Measurements from ENCODE around the gene KIDINS220. TPM values are rescaled to one million over a fixed set of nuclear protein-coding genes. Genes with fewer than 3 reads are reported as not detected.

KIDINS220 gene
- total and polyA plus RNA-seq, 9 donors, result 39.9 to 70.0 (median 53.5) TPM

DNA sequence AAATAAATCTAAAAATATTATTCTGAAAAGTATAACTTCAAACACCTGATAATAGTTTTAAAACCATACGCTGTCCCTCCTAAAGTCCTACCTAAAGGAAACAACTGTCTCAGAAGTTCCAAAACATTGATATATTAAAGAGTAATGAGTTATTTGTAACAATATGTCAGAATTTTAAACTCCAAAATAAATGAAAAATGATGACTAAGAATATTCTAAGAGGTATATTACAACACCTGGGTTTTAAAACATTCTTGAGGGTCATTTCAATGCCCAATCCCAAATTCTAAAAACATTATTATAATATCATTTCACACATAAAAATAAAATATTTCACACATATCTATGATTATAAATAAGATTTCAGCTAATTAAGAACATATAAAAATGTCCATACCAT lies 20.2 kb downstream of the KIDINS220 start:
- no CpG with 5 or more reads among the region's 1 CpG for WGBS (ENCODE audit: insufficient coverage)

DNA sequence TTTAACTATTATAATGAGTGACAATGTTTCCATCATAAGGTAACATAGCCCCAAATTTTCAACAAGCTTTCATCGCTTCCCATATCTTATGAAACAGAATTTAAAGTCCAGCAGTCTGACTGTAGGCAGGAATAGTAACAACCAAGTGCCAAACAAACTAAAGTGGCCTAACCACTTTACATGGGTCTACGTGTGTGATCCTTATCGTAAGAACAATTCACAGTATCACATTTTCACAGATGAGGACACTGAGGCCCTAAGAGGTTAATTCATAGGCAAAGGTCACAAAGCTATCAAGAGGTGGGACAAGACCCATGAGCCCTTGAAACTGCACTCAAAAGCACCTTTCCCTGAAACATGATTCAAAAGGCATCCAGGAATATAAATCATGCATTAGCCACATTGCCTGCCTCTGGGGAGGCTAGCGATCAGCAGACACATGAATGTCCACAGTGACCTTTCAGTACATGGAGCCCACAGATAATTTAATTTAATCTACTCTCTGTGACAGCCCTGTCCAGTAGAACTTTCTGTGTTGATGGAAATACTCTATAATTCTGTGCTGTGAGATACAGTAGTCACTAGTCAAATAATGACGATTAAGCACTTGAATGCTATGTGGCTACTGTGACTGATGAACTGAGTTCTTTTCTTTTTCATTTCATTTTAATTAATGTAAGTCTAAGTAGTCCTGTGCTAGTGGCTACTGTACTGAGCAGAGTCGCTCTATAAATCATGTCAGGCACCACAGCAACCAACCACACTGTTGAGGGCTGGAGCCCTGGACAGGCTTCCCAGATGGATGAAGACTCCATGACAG lies 30.3 kb downstream of the KIDINS220 start:
- WGBS (ENCODE audit: insufficient coverage), result 100% methylated on average over 1 of the region's 6 CpGs
- H3K9me3 ChIP-seq (replicated peaks; ENCODE audit: control insufficient read depth, low read depth, low read length), result no peaks in the 10 kb centered on the region
- no peaks in the 10 kb centered on the region for H3K27me3 ChIP-seq (ENCODE audit: control insufficient read depth, insufficient read depth, low read length)
- H3K4me3 ChIP-seq (ENCODE audit: low read length), result no peak overlapping the region
- no peak for DNase-seq
- peaks cover 48% of the 10 kb centered on the region for H3K36me3 ChIP-seq (ENCODE audit: control insufficient read depth, insufficient read depth, low read length)
- no peak overlapping the region for H3K27ac ChIP-seq (ENCODE audit: low read length)
- H3K4me1 ChIP-seq (ENCODE audit: control insufficient read depth, insufficient read depth, low read length), result peaks cover 11% of the 10 kb centered on the region

More for the DNA sequence above, 20.2 kb downstream of the KIDINS220 start:
- H3K27me3 ChIP-seq (ENCODE audit: control insufficient read depth, insufficient read depth, low read length), result no peaks in the 10 kb centered on the region
- peaks cover 6% of the 10 kb centered on the region for H3K36me3 ChIP-seq (ENCODE audit: control insufficient read depth, insufficient read depth, low read length)
- H3K4me3 ChIP-seq (ENCODE audit: low read length), result no peak overlapping the region
- H3K27ac ChIP-seq (ENCODE audit: low read length), result no peak overlapping the region
- no peak for DNase-seq
- H3K9me3 ChIP-seq (replicated peaks; ENCODE audit: control insufficient read depth, low read depth, low read length), result no peaks in the 10 kb centered on the region
- H3K4me1 ChIP-seq (ENCODE audit: control insufficient read depth, insufficient read depth, low read length), result peaks cover 3% of the 10 kb centered on the region

DNA sequence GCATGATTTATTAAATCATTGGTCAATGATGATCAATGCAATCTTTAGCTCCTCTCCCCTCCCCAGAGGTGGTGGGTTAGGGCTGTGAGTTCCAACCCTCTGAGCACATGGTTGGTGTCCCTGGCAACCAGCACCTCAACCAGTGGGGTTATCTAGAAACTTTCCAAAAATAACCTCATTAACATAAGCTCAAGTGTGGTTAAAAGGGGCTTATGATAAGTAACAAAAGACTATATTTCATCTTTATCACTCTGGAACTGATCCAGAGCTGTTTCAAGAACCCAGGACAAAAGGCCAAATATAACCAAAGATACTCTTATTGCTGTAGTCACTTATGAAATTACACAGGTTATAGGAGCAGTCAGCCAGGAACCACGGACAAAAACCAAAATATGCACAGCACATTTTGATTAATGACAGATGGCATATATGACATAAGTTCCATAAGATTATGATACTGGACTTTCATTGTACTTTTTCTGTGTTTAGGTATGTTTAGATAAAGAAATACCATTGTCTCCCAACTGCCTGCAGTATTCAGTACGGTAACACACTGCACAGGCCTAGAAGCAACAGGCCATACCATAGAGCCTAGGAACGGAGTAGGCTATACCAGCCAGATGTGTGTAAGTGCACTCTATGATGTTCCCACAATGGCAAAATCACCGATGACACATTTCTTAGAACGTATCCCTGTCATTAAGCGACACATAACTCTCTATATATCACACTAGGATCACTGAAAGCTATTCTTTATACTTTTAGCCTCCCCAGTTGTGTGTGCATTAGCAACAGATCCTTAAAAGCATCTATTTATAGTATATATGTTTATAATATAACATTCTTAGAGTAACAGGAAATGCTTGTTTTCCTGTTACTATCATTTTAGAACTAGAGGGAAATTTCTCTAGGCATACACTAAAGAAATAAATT lies 31.9 kb downstream of the KIDINS220 start:
- H3K27ac ChIP-seq (ENCODE audit: low read length), result peak overlapping the region; percentile 51
- peaks cover 50% of the 10 kb centered on the region for H3K36me3 ChIP-seq (ENCODE audit: control insufficient read depth, insufficient read depth, low read length)
- no peaks in the 10 kb centered on the region for H3K27me3 ChIP-seq (ENCODE audit: control insufficient read depth, insufficient read depth, low read length)
- no peak for DNase-seq
- no peak overlapping the region for H3K4me3 ChIP-seq (ENCODE audit: low read length)
- WGBS (ENCODE audit: insufficient coverage), result 83% methylated on average over 1 of the region's 6 CpGs
- no peaks in the 10 kb centered on the region for H3K9me3 ChIP-seq (replicated peaks; ENCODE audit: control insufficient read depth, low read depth, low read length)
- peaks cover 11% of the 10 kb centered on the region for H3K4me1 ChIP-seq (ENCODE audit: control insufficient read depth, insufficient read depth, low read length)

DNA sequence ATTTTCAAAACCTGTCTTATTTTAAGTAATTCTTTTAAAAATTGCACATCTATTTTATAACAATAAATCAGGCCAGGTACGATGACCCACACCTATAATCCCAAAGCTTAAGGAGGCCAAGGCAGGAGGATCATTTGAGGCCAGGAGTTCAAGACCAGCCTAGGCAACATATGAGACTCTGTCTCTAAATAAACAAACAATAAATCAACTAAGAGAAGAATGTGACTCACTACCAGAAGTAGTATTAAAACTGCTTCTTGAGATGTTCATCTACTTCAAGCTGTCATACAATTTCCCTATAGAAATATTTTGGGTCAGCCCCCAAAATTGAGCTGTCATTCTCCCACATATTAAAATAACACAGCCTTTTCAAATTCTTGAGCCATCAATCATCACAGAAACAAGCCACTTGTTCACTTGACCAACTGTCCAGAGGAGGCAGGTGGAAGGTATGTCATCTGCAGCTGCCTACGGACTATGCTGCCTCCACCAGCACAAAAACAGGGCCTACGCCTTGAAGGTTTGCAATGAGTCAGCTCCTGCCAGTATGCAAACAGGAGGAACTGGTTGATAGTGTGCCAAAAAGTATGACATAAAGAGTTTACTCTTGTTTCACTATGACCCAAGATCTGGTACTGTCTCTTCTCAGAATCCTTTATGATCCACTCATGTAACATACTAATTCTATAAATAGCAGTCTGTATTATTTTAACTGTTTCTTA lies 33.6 kb downstream of the KIDINS220 start:
- Histone ChIP-seq H3K4me3 (ENCODE audit: low read length) (no peak overlapping the region), H3K36me3 (ENCODE audit: control insufficient read depth, insufficient read depth, low read length) (peaks cover 44% of the 10 kb centered on the region), H3K27me3 (ENCODE audit: control insufficient read depth, insufficient read depth, low read length) (no peaks in the 10 kb centered on the region), H3K27ac (ENCODE audit: low read length) (peak overlapping the region; percentile 25), H3K9me3 (replicated peaks; ENCODE audit: control insufficient read depth, low read depth, low read length) (no peaks in the 10 kb centered on the region), H3K4me1 (ENCODE audit: control insufficient read depth, insufficient read depth, low read length) (peaks cover 11% of the 10 kb centered on the region)
- WGBS (ENCODE audit: insufficient coverage), result no CpG with 5 or more reads among the region's 3 CpGs
- DNase-seq, result peak; percentile 60

DNA sequence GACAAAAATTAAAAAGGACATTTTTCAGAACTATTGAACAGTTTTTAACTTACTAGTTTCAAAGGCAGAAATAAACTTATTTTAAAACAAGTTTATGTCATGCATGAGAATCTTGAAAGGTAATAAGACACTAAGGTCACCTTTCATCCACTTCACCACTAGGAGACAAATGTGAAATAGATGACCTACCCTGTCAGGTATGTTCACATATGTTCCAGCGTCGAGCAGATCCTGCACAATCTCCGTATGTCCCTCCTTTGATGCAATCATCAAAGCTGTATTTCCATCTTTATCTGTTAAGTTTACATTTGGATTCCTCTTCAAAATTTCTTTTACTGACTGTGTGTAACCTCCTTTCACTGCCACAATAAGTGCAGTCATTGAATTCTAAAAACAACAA lies 34.7 kb downstream of the KIDINS220 start:
- Histone ChIP-seq H3K4me3 (ENCODE audit: low read length) (no peak overlapping the region), H3K9me3 (replicated peaks; ENCODE audit: control insufficient read depth, low read depth, low read length) (no peaks in the 10 kb centered on the region), H3K27me3 (ENCODE audit: control insufficient read depth, insufficient read depth, low read length) (no peaks in the 10 kb centered on the region), H3K27ac (ENCODE audit: low read length) (no peak overlapping the region), H3K36me3 (ENCODE audit: control insufficient read depth, insufficient read depth, low read length) (peaks cover 44% of the 10 kb centered on the region), H3K4me1 (ENCODE audit: control insufficient read depth, insufficient read depth, low read length) (peaks cover 11% of the 10 kb centered on the region)
- DNase-seq, result no peak
- no CpG with 5 or more reads among the region's 3 CpGs for WGBS (ENCODE audit: insufficient coverage)

GRCh38 chr2:8800821-8801220 lies 36.6 kb downstream of the KIDINS220 start:
- no peaks in the 10 kb centered on the region for H3K9me3 ChIP-seq (replicated peaks; ENCODE audit: control insufficient read depth, low read depth, low read length)
- H3K36me3 ChIP-seq (ENCODE audit: control insufficient read depth, insufficient read depth, low read length), result peaks cover 47% of the 10 kb centered on the region
- H3K27me3 ChIP-seq (ENCODE audit: control insufficient read depth, insufficient read depth, low read length), result no peaks in the 10 kb centered on the region
- no peak for DNase-seq
- H3K4me3 ChIP-seq (ENCODE audit: low read length), result no peak overlapping the region
- H3K4me1 ChIP-seq (ENCODE audit: control insufficient read depth, insufficient read depth, low read length), result peaks cover 11% of the 10 kb centered on the region
- H3K27ac ChIP-seq (ENCODE audit: low read length), result no peak overlapping the region
- WGBS (ENCODE audit: insufficient coverage), result 80% methylated on average over 1 of the region's 4 CpGs

DNA sequence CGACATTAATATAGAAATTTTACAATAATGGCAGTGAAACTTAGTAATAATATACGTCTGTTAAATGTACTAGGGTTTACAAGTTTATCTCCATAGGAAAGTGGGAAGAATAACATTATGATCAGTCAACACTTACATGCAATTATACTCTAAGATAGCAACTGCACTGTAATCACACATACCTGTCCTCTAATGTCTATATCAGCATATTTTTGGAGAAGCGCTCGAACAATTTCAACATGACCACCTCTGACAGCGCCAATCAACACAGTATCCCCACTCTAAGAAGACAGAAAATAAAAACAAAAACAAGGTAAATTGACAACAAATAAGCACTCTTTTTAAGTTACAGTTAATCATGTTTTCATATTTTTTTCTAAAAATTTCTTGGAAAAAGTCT lies 37.2 kb downstream of the KIDINS220 start:
- peaks cover 9% of the 10 kb centered on the region for H3K4me1 ChIP-seq (ENCODE audit: control insufficient read depth, insufficient read depth, low read length)
- H3K36me3 ChIP-seq (ENCODE audit: control insufficient read depth, insufficient read depth, low read length), result peaks cover 45% of the 10 kb centered on the region
- no peak overlapping the region for H3K4me3 ChIP-seq (ENCODE audit: low read length)
- no peak overlapping the region for H3K27ac ChIP-seq (ENCODE audit: low read length)
- no peak for DNase-seq
- no peaks in the 10 kb centered on the region for H3K27me3 ChIP-seq (ENCODE audit: control insufficient read depth, insufficient read depth, low read length)
- no peaks in the 10 kb centered on the region for H3K9me3 ChIP-seq (replicated peaks; ENCODE audit: control insufficient read depth, low read depth, low read length)
- 100% methylated on average over 2 of the region's 5 CpGs for WGBS (ENCODE audit: insufficient coverage)

- 89% methylated on average over 2 of the region's 2 CpGs for WGBS (ENCODE audit: insufficient coverage)
- no peak for DNase-seq
- Histone ChIP-seq H3K27ac (ENCODE audit: low read length) (no peak overlapping the region), H3K27me3 (ENCODE audit: control insufficient read depth, insufficient read depth, low read length) (no peaks in the 10 kb centered on the region), H3K4me3 (ENCODE audit: low read length) (no peak overlapping the region), H3K4me1 (ENCODE audit: control insufficient read depth, insufficient read depth, low read length) (peaks cover 2% of the 10 kb centered on the region), H3K36me3 (ENCODE audit: control insufficient read depth, insufficient read depth, low read length) (peaks cover 48% of the 10 kb centered on the region), H3K9me3 (replicated peaks; ENCODE audit: control insufficient read depth, low read depth, low read length) (no peaks in the 10 kb centered on the region)
Observed at GRCh38 chr2:8799004-8799403, 38.4 kb downstream of the KIDINS220 start.

DNA sequence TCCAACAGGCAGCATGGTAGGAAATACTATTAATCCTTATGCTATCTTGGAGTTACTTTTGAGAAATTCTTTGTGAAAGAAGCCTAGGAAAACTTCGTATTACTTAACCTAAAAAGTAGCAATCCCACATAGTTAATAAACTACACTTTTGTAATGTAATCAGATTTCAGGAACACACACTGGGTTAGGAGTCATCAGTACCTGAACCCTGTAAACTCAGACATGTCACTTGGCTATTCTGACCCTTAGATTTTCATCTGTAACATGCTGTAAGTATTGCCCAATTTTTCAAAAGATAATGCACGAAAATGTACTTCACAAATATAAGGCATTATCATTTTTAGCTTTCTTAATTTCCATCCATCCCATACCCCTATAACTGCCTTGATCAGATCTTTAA lies 39.0 kb downstream of the KIDINS220 start:
- no peak for DNase-seq
- H3K27me3 ChIP-seq (ENCODE audit: control insufficient read depth, insufficient read depth, low read length), result no peaks in the 10 kb centered on the region
- H3K4me3 ChIP-seq (ENCODE audit: low read length), result no peak overlapping the region
- peaks cover 51% of the 10 kb centered on the region for H3K36me3 ChIP-seq (ENCODE audit: control insufficient read depth, insufficient read depth, low read length)
- WGBS (ENCODE audit: insufficient coverage), result 100% methylated on average over 1 of the region's 2 CpGs
- no peaks in the 10 kb centered on the region for H3K9me3 ChIP-seq (replicated peaks; ENCODE audit: control insufficient read depth, low read depth, low read length)
- no peak overlapping the region for H3K27ac ChIP-seq (ENCODE audit: low read length)
- no peaks in the 10 kb centered on the region for H3K4me1 ChIP-seq (ENCODE audit: control insufficient read depth, insufficient read depth, low read length)

DNA sequence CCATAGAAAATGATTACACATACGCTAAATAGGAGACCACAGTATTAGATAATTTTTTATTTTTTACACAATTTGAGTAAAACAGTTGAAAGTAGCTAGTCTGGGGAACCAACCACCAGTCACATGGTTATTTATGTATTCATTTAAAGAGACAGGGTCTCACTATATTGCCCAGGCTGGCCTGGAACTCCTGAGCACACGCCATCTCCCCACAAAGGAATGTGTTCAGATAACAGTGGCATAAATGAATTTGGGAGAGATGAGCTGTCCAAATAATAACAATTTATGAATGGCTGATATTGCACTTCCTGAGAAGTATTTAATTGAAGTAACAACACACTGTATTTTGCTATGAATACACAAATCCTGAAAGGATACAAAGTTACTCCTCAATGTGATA lies 39.7 kb downstream of the KIDINS220 start:
- Histone ChIP-seq H3K4me3 (ENCODE audit: low read length) (no peak overlapping the region), H3K36me3 (ENCODE audit: control insufficient read depth, insufficient read depth, low read length) (peaks cover 53% of the 10 kb centered on the region), H3K9me3 (replicated peaks; ENCODE audit: control insufficient read depth, low read depth, low read length) (no peaks in the 10 kb centered on the region), H3K4me1 (ENCODE audit: control insufficient read depth, insufficient read depth, low read length) (no peaks in the 10 kb centered on the region), H3K27me3 (ENCODE audit: control insufficient read depth, insufficient read depth, low read length) (no peaks in the 10 kb centered on the region), H3K27ac (ENCODE audit: low read length) (no peak overlapping the region)
- WGBS (ENCODE audit: insufficient coverage), result no CpG with 5 or more reads among the region's 2 CpGs
- no peak for DNase-seq
